Esophagus (tissue), 2 donors: ENCODE measurements around the gene DPP9. TPM values are rescaled to one million over a fixed set of nuclear protein-coding genes. Genes with fewer than 3 reads are reported as not detected.

Experiments used
- H3K27ac ChIP-seq, 2 donors: one replicate each; pipeline ENCODE4 v1.5.1; 2013; ENCODE audit warnings: low read depth in 2 of 2, mild to moderate bottlenecking in 2 of 2, inconsistent platforms in 1 of 2, low read length in 1 of 2, moderate library complexity in 1 of 2
- H3K27me3 ChIP-seq, 2 donors: one replicate each; pipeline ENCODE4 v1.6.1; 2013; ENCODE audit warnings: low read length in 2 of 2, control low read depth in 1 of 2, mild to moderate bottlenecking in 1 of 2; ENCODE audit not compliant: insufficient read depth in 2 of 2, control insufficient read depth in 1 of 2
- H3K36me3 ChIP-seq, 2 donors: one replicate each; pipeline ENCODE4 v1.6.1; 2013; ENCODE audit warnings: low read length in 1 of 2; ENCODE audit not compliant: control insufficient read depth in 2 of 2, insufficient read depth in 2 of 2
- H3K4me1 ChIP-seq, 2 donors: one replicate each; pipeline ENCODE4 v1.6.1; 2013; ENCODE audit warnings: low read length in 1 of 2; ENCODE audit not compliant: control insufficient read depth in 2 of 2, insufficient read depth in 2 of 2
- H3K4me3 ChIP-seq, 2 donors: one replicate each; pipeline ENCODE4 v1.5.1; 2013; ENCODE audit warnings: low read length in 2 of 2, mild to moderate bottlenecking in 2 of 2, low read depth in 1 of 2, moderate library complexity in 1 of 2
- H3K9me3 ChIP-seq, 2 donors: one replicate each; pipeline ENCODE4 v1.6.1; 2013; ENCODE audit warnings: mild to moderate bottlenecking in 2 of 2, low read depth in 1 of 2, low read length in 1 of 2, moderate library complexity in 1 of 2; ENCODE audit not compliant: control insufficient read depth in 2 of 2, insufficient read depth in 1 of 2
- WGBS, 2 donors: extraction: QIAGEN DNeasy Blood & Tissue Kit; methylation state at CpG; one replicate each; pipeline ENCODE4 v1.1.7; 2013; 5-methylcytosine and 5-hydroxymethylcytosine counted together
- polyA plus RNA-seq, 2 donors: library from polyadenylated mRNA; stranded (reverse); fragments of 200-250 nt; gene quantifications; one replicate each; pipeline ENCODE4 v1.2.3, GENCODE V29; 2013
- donor health status: healthy with polysubstance abuse.
- donor health status: Bipolar disorder and iron deficiency.

Gene DPP9
- polyA plus RNA-seq, 2 donors, result 24.3 to 29.2 TPM

DNA sequence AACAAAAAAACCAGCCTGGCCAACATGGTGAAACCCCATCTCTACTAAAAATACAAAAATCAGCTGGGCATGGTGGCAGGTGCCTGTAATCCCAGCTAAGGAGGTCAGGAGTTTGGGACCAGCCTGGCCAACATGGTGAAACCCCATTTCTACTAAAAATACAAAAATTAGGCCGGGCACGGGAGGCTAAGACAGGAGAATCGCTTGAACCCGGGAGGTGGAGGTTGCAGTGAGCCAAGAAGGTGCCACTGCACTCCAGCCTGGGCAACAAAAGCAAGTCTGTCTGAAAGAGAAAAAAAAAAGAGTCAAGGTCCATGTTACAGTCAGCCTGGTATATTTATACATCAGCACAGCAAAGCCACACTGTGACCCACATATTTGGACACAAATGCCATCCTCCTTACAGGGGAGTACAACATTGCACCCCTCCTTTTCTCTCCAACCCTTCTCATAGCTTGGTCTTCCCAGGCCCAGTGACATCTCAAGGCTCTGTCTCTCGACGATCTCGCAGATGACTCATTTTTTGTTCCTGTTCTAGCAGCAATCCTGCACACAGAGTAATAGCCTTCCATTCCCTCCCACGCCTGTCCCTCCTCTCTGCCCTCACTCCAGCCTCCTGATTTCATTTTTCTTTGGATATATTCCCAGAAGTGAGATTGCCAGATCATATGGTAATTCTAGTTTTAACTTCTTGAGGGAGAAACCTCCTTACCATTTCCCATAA, 21.0 kb upstream of the DPP9 start:
- H3K36me3 ChIP-seq, result no peaks in the 10 kb centered on the region
- H3K4me1 ChIP-seq, result peaks cover 0 to 5% of the 10 kb centered on the region in 2 donors
- H3K9me3 ChIP-seq, result peaks cover 0 to 3% of the 10 kb centered on the region in 2 donors
- whole genome bisulfite sequencing, 2 donors, result 25 to 38% methylated on average over 8 of the region's 8 CpGs
- no peaks in the 10 kb centered on the region for H3K27me3 ChIP-seq
- H3K4me3 ChIP-seq, result no peak overlapping the region
- no peak overlapping the region for H3K27ac ChIP-seq

DNA sequence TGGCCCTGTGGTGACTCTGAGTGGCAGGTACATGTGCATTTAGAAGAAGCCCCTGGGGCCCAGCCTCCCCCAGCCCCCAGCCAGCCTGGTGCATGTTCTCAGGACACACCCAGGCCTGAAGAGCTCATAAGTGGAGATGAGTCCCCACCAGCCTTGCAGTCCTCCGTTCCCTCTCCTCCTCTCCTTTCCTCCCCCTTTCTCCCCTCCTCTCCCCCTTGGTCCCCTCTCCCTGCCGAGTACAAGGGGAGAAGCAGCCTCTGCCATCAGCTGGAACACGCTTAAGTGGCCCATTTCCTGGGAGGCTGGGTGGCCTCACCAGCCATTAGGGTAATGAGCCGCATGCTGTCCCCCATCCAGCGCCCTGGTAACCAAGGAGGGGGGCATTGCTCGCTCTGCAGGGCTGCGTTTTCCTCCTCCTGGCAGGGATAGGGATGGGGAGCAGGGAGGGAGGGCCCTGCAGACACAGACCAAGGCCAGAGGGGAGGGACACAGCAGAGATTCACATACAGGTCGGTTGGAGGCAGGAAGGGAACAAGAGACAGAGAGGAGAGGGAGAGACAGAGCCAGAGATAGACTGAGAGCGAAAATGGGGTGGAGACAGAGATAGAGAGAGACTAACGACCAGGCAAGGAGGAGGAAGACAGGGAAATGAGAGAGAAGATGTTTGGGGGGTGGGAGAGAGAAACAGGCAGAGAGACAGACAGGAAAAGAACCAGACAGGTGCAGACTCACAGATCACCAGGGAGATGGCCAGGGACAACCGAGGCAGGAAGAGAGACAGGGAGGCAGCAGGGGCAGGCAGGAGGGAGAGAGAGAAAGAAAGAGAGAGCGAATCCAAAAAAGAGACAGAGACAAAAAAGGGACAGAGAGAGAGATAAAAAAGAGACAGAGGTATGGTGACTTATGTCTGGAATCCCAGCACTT, 19.3 kb upstream of the DPP9 start:
- Histone ChIP-seq H3K4me1 (peaks cover 0 to 5% of the 10 kb centered on the region in 2 donors), H3K9me3 (no peaks in the 10 kb centered on the region), H3K36me3 (no peaks in the 10 kb centered on the region), H3K27ac (no peak overlapping the region), H3K27me3 (no peaks in the 10 kb centered on the region), H3K4me3 (no peak overlapping the region)
- 36 to 49% methylated on average over 11 to 12 of the region's 12 CpGs for WGBS, 2 donors

DNA sequence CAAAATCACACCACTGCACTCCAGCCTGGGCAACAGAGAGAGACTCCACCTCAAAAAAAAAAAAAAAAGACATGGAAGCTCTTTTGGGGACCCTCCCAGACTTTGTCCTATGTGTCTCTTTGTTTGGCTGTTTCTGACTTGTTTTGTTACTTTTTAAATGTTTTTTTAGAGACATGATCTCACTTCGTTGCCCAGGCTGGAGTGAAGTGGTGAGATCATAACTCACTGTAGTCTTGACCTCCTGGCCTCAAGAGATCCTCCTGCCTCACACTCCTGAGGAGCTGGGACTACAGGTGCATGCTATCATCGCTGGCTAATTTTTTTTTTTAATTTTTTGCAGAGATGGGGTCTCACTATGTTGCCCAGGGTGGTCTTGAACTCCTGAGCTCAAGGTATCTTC, 16.4 kb upstream of the DPP9 start:
- no peaks in the 10 kb centered on the region for H3K9me3 ChIP-seq
- WGBS, 2 donors, result 66 to 70% methylated on average over 2 of the region's 2 CpGs
- no peak overlapping the region for H3K4me3 ChIP-seq
- no peaks in the 10 kb centered on the region for H3K36me3 ChIP-seq
- peaks cover 0 to 5% of the 10 kb centered on the region in 2 donors for H3K4me1 ChIP-seq
- no peak overlapping the region for H3K27ac ChIP-seq
- H3K27me3 ChIP-seq, result peaks cover 0 to 2% of the 10 kb centered on the region in 2 donors

DNA sequence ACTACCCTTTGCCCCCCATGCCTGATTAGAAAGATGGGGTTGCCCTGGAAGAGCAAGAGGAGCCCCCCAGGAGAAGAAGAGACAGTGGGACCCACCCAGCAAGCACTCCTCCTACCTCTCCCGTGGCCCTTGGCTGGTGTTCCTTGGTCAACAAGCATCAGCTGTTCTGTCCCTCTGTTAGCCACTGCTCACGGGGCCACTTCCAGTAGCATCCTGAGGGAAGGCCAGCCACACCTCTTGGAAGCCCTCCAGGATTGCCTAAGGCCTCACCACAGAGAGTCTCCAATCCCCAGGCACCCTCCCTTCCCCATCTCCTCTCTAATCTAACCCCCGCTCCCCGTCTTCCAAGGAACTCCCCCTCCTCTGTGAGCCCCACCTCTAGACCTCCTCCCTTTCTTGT, 15.1 kb upstream of the DPP9 start:
- Histone ChIP-seq H3K36me3 (no peaks in the 10 kb centered on the region), H3K4me3 (no peak overlapping the region), H3K27me3 (peaks cover 0 to 2% of the 10 kb centered on the region in 2 donors), H3K9me3 (no peaks in the 10 kb centered on the region), H3K27ac (no peak overlapping the region), H3K4me1 (peaks cover 0 to 3% of the 10 kb centered on the region in 2 donors)
- WGBS, 2 donors, result 37 to 39% methylated on average over 4 of the region's 4 CpGs

GRCh38 chr19:4737955-4738600, 14.4 kb upstream of the DPP9 start:
- Histone ChIP-seq H3K27ac (no peak overlapping the region), H3K4me1 (peaks cover 0 to 3% of the 10 kb centered on the region in 2 donors), H3K4me3 (no peak overlapping the region), H3K9me3 (no peaks in the 10 kb centered on the region), H3K27me3 (peaks cover 0 to 2% of the 10 kb centered on the region in 2 donors), H3K36me3 (no peaks in the 10 kb centered on the region)
- WGBS, 2 donors, result 11 to 20% methylated on average over 11 of the region's 11 CpGs

GRCh38 chr19:4733755-4734345, 10.2 kb upstream of the DPP9 start:
- H3K36me3 ChIP-seq, result no peaks in the 10 kb centered on the region
- WGBS, 2 donors, result 40 to 52% methylated on average over 1 of the region's 1 CpG
- no peak overlapping the region for H3K4me3 ChIP-seq
- no peaks in the 10 kb centered on the region for H3K4me1 ChIP-seq
- no peak overlapping the region for H3K27ac ChIP-seq
- H3K27me3 ChIP-seq, result peaks cover 0 to 2% of the 10 kb centered on the region in 2 donors
- no peaks in the 10 kb centered on the region for H3K9me3 ChIP-seq

DNA sequence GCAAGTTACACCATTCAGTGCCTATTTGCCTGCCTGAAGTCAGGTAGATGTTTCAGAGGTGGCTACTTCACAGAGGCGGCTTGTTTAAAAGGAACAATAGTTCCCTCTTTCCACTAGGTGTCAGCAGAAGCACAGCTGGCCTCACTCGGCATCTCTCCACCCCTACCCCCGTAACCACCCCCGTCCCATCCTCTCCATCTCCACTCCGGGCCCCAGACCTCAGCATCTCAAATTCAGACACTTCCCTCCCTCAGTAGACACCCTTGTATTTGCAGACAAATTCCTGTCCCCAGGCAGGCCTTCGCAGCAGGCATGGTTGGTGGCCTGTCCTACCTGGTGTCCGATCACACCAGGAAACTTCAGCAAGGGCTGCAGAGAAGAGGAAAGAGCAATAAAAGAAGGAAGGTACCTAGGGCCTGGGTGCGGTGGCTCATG, 9.1 kb upstream of the DPP9 start:
- H3K27me3 ChIP-seq, result peaks cover 0 to 2% of the 10 kb centered on the region in 2 donors
- WGBS, 2 donors, result 13 to 17% methylated on average over 8 of the region's 8 CpGs
- no peaks in the 10 kb centered on the region for H3K9me3 ChIP-seq
- H3K36me3 ChIP-seq, result no peaks in the 10 kb centered on the region
- no peak overlapping the region for H3K4me3 ChIP-seq
- H3K4me1 ChIP-seq, result no peaks in the 10 kb centered on the region
- H3K27ac ChIP-seq, result no peak overlapping the region

DNA sequence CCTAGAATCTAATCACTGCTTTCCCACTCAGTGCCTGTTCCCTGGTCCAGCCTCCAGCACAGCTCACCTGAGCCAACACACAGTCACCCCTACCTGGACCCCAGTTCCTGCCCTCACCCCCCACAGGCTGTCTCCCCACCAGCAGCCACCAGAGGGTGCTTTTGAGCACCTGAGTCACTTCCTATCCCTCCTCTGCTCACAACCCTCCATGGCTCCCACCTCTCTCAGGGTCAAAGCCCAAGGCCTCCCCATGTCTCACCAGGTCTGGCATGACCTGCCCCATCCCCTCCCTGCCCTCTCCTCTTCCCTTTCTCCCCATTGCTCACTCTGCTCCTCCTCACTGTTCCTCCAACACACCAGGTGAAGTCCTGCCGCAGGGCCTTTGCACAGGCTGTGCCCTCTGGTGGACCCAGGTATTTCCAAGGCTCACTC, 7.1 kb upstream of the DPP9 start:
- no peaks in the 10 kb centered on the region for H3K36me3 ChIP-seq
- H3K4me3 ChIP-seq, result no peak overlapping the region
- no peak overlapping the region for H3K27ac ChIP-seq
- H3K4me1 ChIP-seq, result no peaks in the 10 kb centered on the region
- peaks cover 0 to 2% of the 10 kb centered on the region in 2 donors for H3K27me3 ChIP-seq
- WGBS, 2 donors, result 100% methylated on average over 1 of the region's 1 CpG
- no peaks in the 10 kb centered on the region for H3K9me3 ChIP-seq

DNA sequence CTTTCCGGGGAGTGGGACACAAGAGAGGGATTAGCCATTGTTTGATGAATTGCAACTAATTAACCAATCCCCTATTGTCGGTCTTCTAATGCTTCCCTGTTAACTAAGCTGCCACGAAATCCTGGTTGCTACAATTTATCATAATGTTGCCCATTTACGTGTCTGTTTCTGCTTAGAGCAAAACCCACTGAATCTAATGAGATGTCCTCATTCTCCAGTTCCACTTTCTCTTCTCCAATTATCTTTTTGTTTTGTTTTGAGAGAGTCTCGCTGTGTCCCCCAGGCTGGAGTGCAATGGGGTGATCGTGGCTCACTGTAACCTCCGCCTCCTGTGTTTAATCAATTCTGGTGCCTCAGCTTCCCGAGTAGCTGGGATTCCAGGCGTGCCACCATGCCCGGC, 5.2 kb upstream of the DPP9 start:
- Histone ChIP-seq H3K27ac (no peak overlapping the region), H3K4me1 (no peaks in the 10 kb centered on the region), H3K4me3 (no peak overlapping the region), H3K9me3 (no peaks in the 10 kb centered on the region), H3K27me3 (no peaks in the 10 kb centered on the region), H3K36me3 (no peaks in the 10 kb centered on the region)
- 74 to 76% methylated on average over 10 of the region's 10 CpGs for WGBS, 2 donors
